Left lobe of liver (tissue), 2 donors: Measurements from ENCODE around the gene MSI1. TPM values are rescaled to one million over a fixed set of nuclear protein-coding genes. Genes with fewer than 3 reads are reported as not detected.
"Not testable (repeated sequence)": the region's sequence is repeated elsewhere in the genome, so short reads cannot be mapped to it uniquely, and the experiment has no call there.

Source experiments
- ATAC-seq: fragments of 200-7000 bp; cut with Tn5 transposase; one replicate; pipeline ENCODE4 v1.9.1; 2020; ENCODE audit warnings: mild to moderate bottlenecking, moderate library complexity
- DNase-seq: peaks from one replicate; pipeline ENCODE4 v3.0.0-alpha.2; 2020; ENCODE audit warnings: low spot score
- total RNA-seq: library from RNA; stranded (reverse); gene quantifications from one replicate; pipeline ENCODE4 v1.2.1, GENCODE V29; 2021
- donor health status: DM: no; HTN: no; CAD: no; lungs with moderate emphysema.
- donor health status: DM: no; HTN: yes; CAD: no.

MSI1 gene
- total RNA-seq, 1 donor from 2014 or later, result not detected

GRCh38 chr12:120358412-120359100 lies 10.4 kb downstream of the MSI1 start:
- ATAC-seq, result no peak
- no peak for DNase-seq

- ATAC-seq, result no peak
- no peak for DNase-seq
Observed at GRCh38 chr12:120357104-120357503, 11.9 kb downstream of the MSI1 start.

- DNase-seq, result peak; percentile 77
- peak; percentile 97 for ATAC-seq
Observed at GRCh38 chr12:120356567-120357030, 12.4 kb downstream of the MSI1 start.

GRCh38 chr12:120353556-120354317 lies 15.2 kb downstream of the MSI1 start:
- no peak for DNase-seq
- ATAC-seq, result no peak

- no peak for DNase-seq
- no peak for ATAC-seq
Observed at GRCh38 chr12:120353136-120353535, 15.8 kb downstream of the MSI1 start.

GRCh38 chr12:120352117-120352516 lies 16.8 kb downstream of the MSI1 start:
- DNase-seq (no peak), ATAC-seq (no peak)

- ATAC-seq, result peak; percentile 93
- peak; percentile 90 for DNase-seq
Observed at GRCh38 chr12:120350576-120351350, 18.2 kb downstream of the MSI1 start.

- ATAC-seq, result no peak
- no peak for DNase-seq
Observed at GRCh38 chr12:120347766-120348165, 21.2 kb downstream of the MSI1 start.

GRCh38 chr12:120346681-120347080 lies 22.3 kb downstream of the MSI1 start:
- no peak for DNase-seq

GRCh38 chr12:120346031-120346430 lies 22.9 kb downstream of the MSI1 start:
- ATAC-seq, result no peak
- no peak for DNase-seq

More at GRCh38 chr12:120346681-120347080, 22.3 kb downstream of the MSI1 start:
- ATAC-seq, result no peak

GRCh38 chr12:120343692-120344091 lies 25.3 kb downstream of the MSI1 start:
- DNase-seq (no peak), ATAC-seq (no peak)

GRCh38 chr12:120343039-120343537 lies 25.9 kb downstream of the MSI1 start:
- DNase-seq (no peak), ATAC-seq (no peak)

- peak; percentile 99 for ATAC-seq
- DNase-seq, result peak; percentile 89
Observed at GRCh38 chr12:120342175-120343038, 26.6 kb downstream of the MSI1 start.

GRCh38 chr12:120339256-120339655 lies 29.7 kb downstream of the MSI1 start:
- ATAC-seq, result no peak
- DNase-seq, result no peak

GRCh38 chr12:120337730-120338129 lies 31.2 kb downstream of the MSI1 start:
- no peak for ATAC-seq
- no peak for DNase-seq

GRCh38 chr12:120336392-120336791 lies 32.6 kb downstream of the MSI1 start:
- ATAC-seq, DNase-seq: not testable (repeated sequence)

GRCh38 chr12:120335447-120335846 lies 33.5 kb downstream of the MSI1 start:
- ATAC-seq (peak; percentile 32), DNase-seq (peak; percentile 75)

GRCh38 chr12:120332523-120332922 lies 36.4 kb downstream of the MSI1 start:
- DNase-seq, result no peak
- no peak for ATAC-seq

GRCh38 chr12:120332041-120332440 lies 36.9 kb downstream of the MSI1 start:
- DNase-seq, result no peak
- ATAC-seq, result no peak

- no peak for DNase-seq
- peak; percentile 32 for ATAC-seq
Observed at GRCh38 chr12:120331390-120331789, 37.6 kb downstream of the MSI1 start.
